ENCODE data around the gene EIF3B. TPM values are rescaled to one million over a fixed set of nuclear protein-coding genes. Genes with fewer than 3 reads are reported as not detected.
"Not testable (repeated sequence)": the region's sequence is repeated elsewhere in the genome, so short reads cannot be mapped to it uniquely, and the experiment has no call there.

EIF3B gene
- total RNA-seq, 6 experiments from 2014 or later, result 175 to 207 (median 180) TPM

GRCh38 chr7:2312267-2312929 lies 42.2 kb upstream of the EIF3B start:
- TF ChIP-seq CTCF (IDR thresholded peaks at IDR 0.05), result no peak
- peaks cover 5% of the 10 kb centered on the region; the same call in 1 of the 2 replicates for H3K36me3 Mint-ChIP-seq (ENCODE audit: low read depth)
- DNase-seq, result no peak
- no peaks in the 10 kb centered on the region for H3K9me3 Mint-ChIP-seq
- peaks cover 35% of the 10 kb centered on the region for H3K4me1 Mint-ChIP-seq (ENCODE audit: low read depth)
- H3K4me3 Mint-ChIP-seq, result peak overlapping the region; percentile 67
- H3K27ac Mint-ChIP-seq, result peak overlapping the region; percentile 20
- no peaks in the 10 kb centered on the region for H3K27me3 Mint-ChIP-seq (ENCODE audit: insufficient read depth)

- peak overlapping the region; percentile 87 for H3K27ac Mint-ChIP-seq
- peaks cover 29% of the 10 kb centered on the region for H3K4me1 Mint-ChIP-seq (ENCODE audit: low read depth)
- H3K4me3 Mint-ChIP-seq, result no peak overlapping the region; the same call in none of the 2 replicates
- peaks cover 5% of the 10 kb centered on the region; the same call in 1 of the 2 replicates for H3K36me3 Mint-ChIP-seq (ENCODE audit: low read depth)
- no peak for DNase-seq
- H3K27me3 Mint-ChIP-seq (ENCODE audit: insufficient read depth), result no peaks in the 10 kb centered on the region
- TF ChIP-seq CTCF (IDR thresholded peaks at IDR 0.05), result no peak
- H3K9me3 Mint-ChIP-seq, result no peaks in the 10 kb centered on the region
Measured at GRCh38 chr7:2313450-2314208, 41.0 kb upstream of the EIF3B start.

GRCh38 chr7:2314209-2314955 lies 40.2 kb upstream of the EIF3B start, which contains the start of gene SNX8:
Gene SNX8, minus strand, starts transcription at chr7:2314441. Its CDS starts 20 bp downstream, at chr7:2314421.
- no peaks in the 10 kb centered on the region for H3K27me3 Mint-ChIP-seq (ENCODE audit: insufficient read depth)
- H3K27ac Mint-ChIP-seq, result peak within 1 kb of the TSS; percentile 87
- peak; percentile 80 for DNase-seq
- no peaks in the 10 kb centered on the region for H3K9me3 Mint-ChIP-seq
- H3K4me3 Mint-ChIP-seq, result no peak within 1 kb of the TSS; the same call in none of the 2 replicates
- no peak for TF ChIP-seq CTCF (IDR thresholded peaks at IDR 0.05)
- peaks cover 5% of the 10 kb centered on the region; the same call in 1 of the 2 replicates for H3K36me3 Mint-ChIP-seq (ENCODE audit: low read depth)
- H3K4me1 Mint-ChIP-seq (ENCODE audit: low read depth), result peaks cover 29% of the 10 kb centered on the region

- H3K9me3 Mint-ChIP-seq; H3K36me3 Mint-ChIP-seq (ENCODE audit: low read depth); H3K27me3 Mint-ChIP-seq (ENCODE audit: insufficient read depth); H3K4me3 Mint-ChIP-seq; H3K27ac Mint-ChIP-seq; DNase-seq: not testable (repeated sequence)
- H3K4me1 Mint-ChIP-seq (ENCODE audit: low read depth), result peaks cover 23% of the 10 kb centered on the region
Measured at GRCh38 chr7:2314956-2315530, 39.6 kb upstream of the EIF3B start.

- no peak overlapping the region for H3K27ac Mint-ChIP-seq
- DNase-seq, result no peak
- H3K27me3 Mint-ChIP-seq (ENCODE audit: insufficient read depth), result no peaks in the 10 kb centered on the region
- no peaks in the 10 kb centered on the region for H3K9me3 Mint-ChIP-seq
- no peak for TF ChIP-seq CTCF (IDR thresholded peaks at IDR 0.05)
- H3K4me1 Mint-ChIP-seq (ENCODE audit: low read depth), result peaks cover 17% of the 10 kb centered on the region
- peaks cover 5% of the 10 kb centered on the region; the same call in 1 of the 2 replicates for H3K36me3 Mint-ChIP-seq (ENCODE audit: low read depth)
- no peak overlapping the region for H3K4me3 Mint-ChIP-seq
Measured at GRCh38 chr7:2315787-2316186, 38.8 kb upstream of the EIF3B start.

Data from HFFc6 (cell line).